Astrocyte (in vitro differentiated cells and primary cell): ENCODE results near the gene FRMD4B.

Source experiments
- CTCF ChIP-seq: IDR thresholded peaks from 2 replicates; pipeline ENCODE4 v1.5.1; 2011; ENCODE audit warnings: low read depth, mild to moderate bottlenecking, inconsistent platforms, low read length, moderate library complexity; ENCODE audit not compliant: insufficient read depth
- EZH2 ChIP-seq: IDR thresholded peaks from 2 replicates; pipeline ENCODE4 v1.6.1; 2012; ENCODE audit warnings: mild to moderate bottlenecking, low read length, inconsistent platforms; ENCODE audit not compliant: insufficient read depth

DNA sequence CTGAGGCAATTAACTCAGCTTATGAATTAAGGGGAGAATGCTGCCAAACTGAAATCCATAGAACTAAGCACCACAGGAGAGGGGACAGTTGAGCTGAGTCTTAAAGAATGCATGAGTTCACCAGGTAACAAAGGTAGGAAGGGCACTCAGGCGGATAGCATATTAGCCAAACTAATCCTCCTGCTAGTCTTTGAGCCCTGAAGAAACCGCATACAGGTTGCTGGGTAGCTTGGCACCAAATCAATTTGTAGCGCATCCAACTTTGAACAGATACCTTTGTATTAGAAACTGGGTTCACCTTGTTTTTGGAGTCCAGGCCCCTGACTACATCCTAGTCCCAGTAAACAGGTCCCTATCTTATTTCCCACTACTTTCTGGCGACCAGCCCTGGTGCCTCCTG, 93.7 kb downstream of the FRMD4B start:
- TF ChIP-seq CTCF: no peak
- no peak for TF ChIP-seq EZH2
